Motor neuron (in vitro differentiated cells): ENCODE data around the gene CNKSR3. TPM values are rescaled to one million over a fixed set of nuclear protein-coding genes. Genes with fewer than 3 reads are reported as not detected.
A peak's percentile ranks its signal among the peaks of the same experiment; 100 is the strongest.

Experiments used
- ATAC-seq, 8 experiments: fragments of 200-7000 bp; cut with Tn5 transposase; replicated peaks in 6 of 8; 2 replicates each; pipeline ENCODE4 v1.8.0; 2021; ENCODE audit warnings: mild to moderate bottlenecking in 8 of 8, moderate library complexity in 8 of 8
- H3K27ac ChIP-seq, 2 donors: fragments of 250-450 bp; sonication (Bioruptor Pico); 2 replicates each; pipeline ENCODE4 v1.9.0; 2021; ENCODE audit warnings: antibody characterized with exemption in 2 of 2, mild to moderate bottlenecking in 2 of 2, moderate library complexity in 1 of 2
- H3K4me1 ChIP-seq, 2 donors: fragments of 250-450 bp; sonication (Bioruptor Pico); replicated peaks in 1 of 2; 2 replicates each; pipeline ENCODE4 v1.6.1; 2021; ENCODE audit warnings: antibody characterized with exemption in 2 of 2, mild to moderate bottlenecking in 2 of 2, moderate library complexity in 1 of 2
- H3K4me3 ChIP-seq, 5 donors: fragments of 250-450 bp; sonication (Bioruptor Pico); 2 replicates each; pipeline ENCODE4 v1.9.0; 2021; ENCODE audit warnings: antibody characterized with exemption in 5 of 5, mild to moderate bottlenecking in 5 of 5, moderate library complexity in 4 of 5
- WGBS, 10 experiments: fragments of 450-650 bp; shearing (Covaris generic); methylation state at CpG; one replicate each; pipeline ENCODE4 v1.0.0; 2022; 5-methylcytosine and 5-hydroxymethylcytosine counted together
- in situ Hi-C, 9 experiments: fragments of 400-800 bp; cut with MboI; loops; one replicate each; pipeline ENCODE4 v1.15.0; 2021; ENCODE audit warnings: low sequenced_read_pairs in 9 of 9, low pct_unique_long_range_greater_than_20kb in 2 of 9; ENCODE audit not compliant: unreplicated experiment in 9 of 9
- total RNA-seq, 8 experiments: library from RNA; unstranded; fragments of 300-600 nt; gene quantifications; 2 replicates each; pipeline versions ENCODE4 v1.2.3 to v1.2.4, GENCODE V29; 2022

The CNKSR3 gene
- total RNA-seq, 8 experiments from 2014 or later, result 2.0 to 21.5 (median 3.5) TPM

- ATAC-seq, result peak in 2 of 8 experiments; percentile 23 to 39
- H3K4me3 ChIP-seq, result no peak overlapping the region
- peaks cover 29 to 31% of the 10 kb centered on the region in 2 donors for H3K4me1 ChIP-seq
- WGBS, 10 experiments, result 10 to 62% (median 20%) methylated on average over 2 to 3 of the region's 3 CpGs; no CpG with 5 or more reads in 1 of the 10 experiments
- in situ Hi-C loops, result no loop called here
- no peak overlapping the region for H3K27ac ChIP-seq
Measured at GRCh38 chr6:154538640-154539191, 28.2 kb upstream of the CNKSR3 start.

- Histone ChIP-seq H3K27ac (no peak overlapping the region), H3K4me1 (peaks cover 26 to 27% of the 10 kb centered on the region in 2 donors), H3K4me3 (no peak overlapping the region)
- in situ Hi-C loops, result no loop called here
- WGBS, 10 experiments, result 10 to 98% (median 37%) methylated on average over 2 to 11 of the region's 13 CpGs
- peak in 5 of 8 experiments; percentile 89 to 96 (median 94) for ATAC-seq
Measured at GRCh38 chr6:154537511-154538325, 27.2 kb upstream of the CNKSR3 start.

GRCh38 chr6:154536999-154537398 is 26.5 kb upstream of the CNKSR3 start:
- Histone ChIP-seq H3K4me3 (no peak overlapping the region), H3K4me1 (peaks cover 20 to 24% of the 10 kb centered on the region in 2 donors), H3K27ac (no peak overlapping the region)
- ATAC-seq, result peak in 5 of 8 experiments; percentile 33 to 71 (median 58)
- in situ Hi-C loops, result no loop called here
- 8 to 80% (median 56%) methylated on average over 1 to 3 of the region's 3 CpGs; no CpG with 5 or more reads in 6 of the 10 experiments for WGBS, 10 experiments

GRCh38 chr6:154536255-154536654 is 25.8 kb upstream of the CNKSR3 start:
- no peak overlapping the region for H3K4me3 ChIP-seq
- no peak overlapping the region for H3K27ac ChIP-seq
- WGBS, 10 experiments, result 29 to 92% (median 72%) methylated on average over 1 to 4 of the region's 7 CpGs; no CpG with 5 or more reads in 3 of the 10 experiments
- in situ Hi-C loops, result no loop called here
- H3K4me1 ChIP-seq, result peaks cover 20 to 24% of the 10 kb centered on the region in 2 donors
- ATAC-seq, result no peak

GRCh38 chr6:154535851-154536250 is 25.4 kb upstream of the CNKSR3 start:
- no peak overlapping the region for H3K4me3 ChIP-seq
- peaks cover 20 to 24% of the 10 kb centered on the region in 2 donors for H3K4me1 ChIP-seq
- no peak overlapping the region for H3K27ac ChIP-seq
- in situ Hi-C loops, result no loop called here
- WGBS, 10 experiments, result 8 to 100% (median 75%) methylated on average over 1 to 2 of the region's 2 CpGs; no CpG with 5 or more reads in 1 of the 10 experiments
- no peak for ATAC-seq

GRCh38 chr6:154535147-154535546 is 24.7 kb upstream of the CNKSR3 start:
- in situ Hi-C loops, result no loop called here
- 0 to 100% (median 64%) methylated on average over 3 of the region's 3 CpGs; no CpG with 5 or more reads in 2 of the 10 experiments for WGBS, 10 experiments
- Histone ChIP-seq H3K27ac (no peak overlapping the region), H3K4me3 (no peak overlapping the region), H3K4me1 (peaks cover 20 to 24% of the 10 kb centered on the region in 2 donors)
- ATAC-seq, result peak in 2 of 8 experiments; percentile 50 to 75

GRCh38 chr6:154534531-154534930 is 24.0 kb upstream of the CNKSR3 start:
- in situ Hi-C loops, result no loop called here
- H3K4me3 ChIP-seq, result no peak overlapping the region
- H3K4me1 ChIP-seq, result peaks cover 20 to 24% of the 10 kb centered on the region in 2 donors
- ATAC-seq, result no peak
- H3K27ac ChIP-seq, result no peak overlapping the region
- WGBS, 10 experiments, result 0 to 100% (median 100%) methylated on average over 1 to 2 of the region's 2 CpGs; no CpG with 5 or more reads in 3 of the 10 experiments

- Histone ChIP-seq H3K27ac (no peak overlapping the region), H3K4me1 (peaks cover 6 to 7% of the 10 kb centered on the region in 2 donors), H3K4me3 (no peak overlapping the region)
- 36 to 100% (median 88%) methylated on average over 2 to 4 of the region's 4 CpGs; no CpG with 5 or more reads in 1 of the 10 experiments for WGBS, 10 experiments
- in situ Hi-C loops, result no loop called here
- no peak for ATAC-seq
Measured at GRCh38 chr6:154532426-154532825, 21.9 kb upstream of the CNKSR3 start.

- WGBS, 10 experiments, result 51 to 100% (median 89%) methylated on average over 2 to 4 of the region's 6 CpGs; no CpG with 5 or more reads in 3 of the 10 experiments
Measured at GRCh38 chr6:154529957-154530356, 19.5 kb upstream of the CNKSR3 start.

GRCh38 chr6:154528310-154528915 is 17.9 kb upstream of the CNKSR3 start:
- ATAC-seq, result peak in 1 of 8 experiments; percentile 20
- H3K27ac ChIP-seq, result no peak overlapping the region
- H3K4me1 ChIP-seq, result no peaks in the 10 kb centered on the region
- no peak overlapping the region for H3K4me3 ChIP-seq
- in situ Hi-C loops, result no loop called here
- 0 to 100% (median 90%) methylated on average over 1 to 3 of the region's 3 CpGs for WGBS, 10 experiments

More at GRCh38 chr6:154529957-154530356, 19.5 kb upstream of the CNKSR3 start:
- no peak for ATAC-seq
- Histone ChIP-seq H3K27ac (no peak overlapping the region), H3K4me3 (no peak overlapping the region), H3K4me1 (no peaks in the 10 kb centered on the region)
- in situ Hi-C loops, result no loop called here

GRCh38 chr6:154526996-154527395 is 16.5 kb upstream of the CNKSR3 start:
- Histone ChIP-seq H3K4me1 (no peaks in the 10 kb centered on the region), H3K27ac (no peak overlapping the region), H3K4me3 (no peak overlapping the region)
- no peak for ATAC-seq
- 0 to 100% (median 89%) methylated on average over 1 of the region's 1 CpG; no CpG with 5 or more reads in 2 of the 10 experiments for WGBS, 10 experiments
- in situ Hi-C loops, result no loop called here

GRCh38 chr6:154522576-154522975 is 12.1 kb upstream of the CNKSR3 start:
- in situ Hi-C loops, result loop anchor here in 1 of 9 experiments (25.0 kb wide), 1 partner anchor 140 kb away; no protein-coding TSS in a partner anchor
- Histone ChIP-seq H3K4me1 (no peaks in the 10 kb centered on the region), H3K27ac (no peak overlapping the region), H3K4me3 (no peak overlapping the region)
- ATAC-seq, result no peak
- 17 to 86% (median 59%) methylated on average over 1 to 4 of the region's 4 CpGs; no CpG with 5 or more reads in 1 of the 10 experiments for WGBS, 10 experiments

GRCh38 chr6:154521412-154521811 is 10.9 kb upstream of the CNKSR3 start:
- in situ Hi-C loops, result loop anchor here in 1 of 9 experiments (25.0 kb wide), 1 partner anchor 141 kb away; no protein-coding TSS in a partner anchor
- no peak for ATAC-seq
- WGBS, 10 experiments, result 88 to 100% (median 100%) methylated on average over 1 to 4 of the region's 7 CpGs; no CpG with 5 or more reads in 3 of the 10 experiments
- H3K4me1 ChIP-seq, result no peaks in the 10 kb centered on the region
- no peak overlapping the region for H3K27ac ChIP-seq
- no peak overlapping the region for H3K4me3 ChIP-seq
